Panc1 (cell line): ENCODE measurements around the gene MTAP. TPM values are rescaled to one million over a fixed set of nuclear protein-coding genes. Genes with fewer than 3 reads are reported as not detected.

Experiments
- ATAC-seq: fragments of 200-7000 bp; cut with Tn5 transposase; 2 replicates; pipeline ENCODE4 v1.9.1; 2020; ENCODE audit warnings: mild to moderate bottlenecking, moderate library complexity
- BruUV-seq: library from RNA; stranded (reverse); fragments of 400-500 nt; replicated peaks from 2 replicates; lab custom pipeline; 2021; lab: Mats Ljungman, UMichigan
- CTCF ChIA-PET: fragments of 300-600 bp; sonication (Branson Sonifier 250); formaldehyde crosslinking; loops from one replicate; lab custom pipeline; 2022; ENCODE audit warnings: antibody characterized with exemption; lab: Charles Lee
- POLR2A ChIA-PET: fragments of 300-600 bp; sonication (Branson Sonifier 250); formaldehyde crosslinking; loops from one replicate; lab custom pipeline; 2022; ENCODE audit warnings: antibody characterized with exemption; lab: Charles Lee
- DNase-seq: peaks from one replicate; pipeline ENCODE4 v3.0.0-alpha.2; 2010; ENCODE audit warnings: low read depth, low spot score
- H3K27ac ChIP-seq: 2 replicates; pipeline ENCODE4 v1.5.1; 2011; ENCODE audit warnings: mild to moderate bottlenecking, low read length, inconsistent platforms
- H3K27me3 ChIP-seq: fragments of 200-500 bp; sonication (Bioruptor generic); 2 replicates; pipeline ENCODE4 v1.6.0; 2014; ENCODE audit warnings: low read length, inconsistent platforms; ENCODE audit not compliant: control insufficient read depth, insufficient read depth
- H3K36me3 ChIP-seq: fragments of 200-500 bp; sonication (Bioruptor generic); 2 replicates; pipeline ENCODE4 v1.5.1; 2014; ENCODE audit warnings: inconsistent platforms, mild to moderate bottlenecking, low read length, moderate library complexity; ENCODE audit not compliant: control insufficient read depth, insufficient read depth
- H3K4me1 ChIP-seq: 2 replicates; pipeline ENCODE4 v1.5.1; 2011; ENCODE audit warnings: inconsistent platforms, mild to moderate bottlenecking, low read length, moderate library complexity; ENCODE audit not compliant: control insufficient read depth, insufficient read depth
- H3K4me3 ChIP-seq, 2 experiments: 2 replicates each; pipeline ENCODE4 v1.5.1; 2011 to 2012; ENCODE audit warnings: low read depth in 2 of 2, low read length in 2 of 2, mild to moderate bottlenecking in 2 of 2, inconsistent platforms in 1 of 2, moderate library complexity in 1 of 2
- H3K9me3 ChIP-seq: fragments of 200-500 bp; sonication (Bioruptor generic); 2 replicates; pipeline ENCODE4 v1.5.1; 2014; ENCODE audit warnings: low read depth, mild to moderate bottlenecking, inconsistent platforms, low read length, moderate library complexity; ENCODE audit not compliant: control insufficient read depth, insufficient read depth
- POLR2AphosphoS5 ChIP-seq: IDR thresholded peaks from 2 replicates; pipeline ENCODE4 v1.6.1; 2012; ENCODE audit warnings: mild to moderate bottlenecking, low read depth, low read length, moderate library complexity
- SIN3A ChIP-seq: IDR thresholded peaks from 2 replicates; pipeline ENCODE4 v1.6.1; 2012; ENCODE audit warnings: low read depth, mild to moderate bottlenecking, low read length, moderate library complexity, borderline replicate concordance; ENCODE audit not compliant: insufficient read depth
- TCF7L2 ChIP-seq: IDR thresholded peaks from 2 replicates; pipeline ENCODE4 v1.6.1; 2011; ENCODE audit warnings: mild to moderate bottlenecking, low read depth, low read length, inconsistent platforms
- in situ Hi-C: cut with HindIII; loops from 2 replicates; pipeline ENCODE4 v1.10.0; 2016; ENCODE audit warnings: low sequenced_read_pairs, low pct_unique_long_range_greater_than_20kb
- intact Hi-C: fragments of 100-400 bp; cut with micrococcal nuclease; formaldehyde crosslinking; loops from one replicate; pipeline ENCODE4 v1.10.0; 2022; ENCODE audit not compliant: unreplicated experiment
- total RNA-seq: library from RNA; stranded (reverse); gene quantifications from one replicate; pipeline ENCODE4 v1.2.1, GENCODE V29; 2021; ENCODE audit not compliant: unreplicated experiment
- TF ChIP-seq, protein P1 (sequence below): fragments of 450-650 bp; IDR thresholded peaks from 2 replicates; pipeline ENCODE4 v1.5.1; 2017; ENCODE audit warnings: mild to moderate bottlenecking
- TF ChIP-seq, protein P2 (sequence below), 2 experiments: IDR thresholded peaks; 2 replicates each; pipeline ENCODE4 v1.6.1; 2011 to 2012; ENCODE audit warnings: low read depth in 2 of 2, control low read depth in 1 of 2, low read length in 1 of 2, mild to moderate bottlenecking in 1 of 2, moderate library complexity in 1 of 2; ENCODE audit not compliant: insufficient read depth in 1 of 2

MTAP gene
- total RNA-seq, 1 experiment from 2014 or later, result 9.6 TPM

DNA sequence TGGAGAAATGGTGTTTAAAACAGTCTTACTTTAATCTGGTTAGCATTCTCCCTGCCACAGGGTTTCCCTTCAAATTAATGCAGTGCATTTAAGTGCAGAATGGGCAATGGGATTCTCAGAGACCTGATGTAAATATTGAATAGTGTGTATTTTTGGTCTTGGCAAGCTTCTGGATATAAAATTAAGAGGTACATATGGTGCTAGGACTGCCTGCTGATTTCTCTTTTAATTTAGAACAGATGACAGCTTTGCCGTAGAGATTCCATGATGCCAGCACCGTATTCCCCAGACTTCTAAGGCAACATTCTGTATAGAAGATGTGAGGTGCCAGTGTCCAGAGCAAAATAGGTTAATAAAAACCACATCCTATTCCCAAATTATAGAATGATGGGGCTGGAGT is 1.9 kb downstream of the MTAP start:
- CTCF ChIA-PET, result no interaction called here
- in situ Hi-C loops, result no loop called here
- Histone ChIP-seq H3K27ac (peak overlapping the region; percentile 96), H3K27me3 (no peaks in the 10 kb centered on the region), H3K9me3 (no peaks in the 10 kb centered on the region), H3K36me3 (peaks cover 14% of the 10 kb centered on the region; the same call in 1 of the 2 replicates), H3K4me1 (peaks cover 17% of the 10 kb centered on the region), H3K4me3 (peak overlapping the region; percentile 78 to 94)
- intact Hi-C loops, result no loop called here
- TF ChIP-seq, protein P1, sequence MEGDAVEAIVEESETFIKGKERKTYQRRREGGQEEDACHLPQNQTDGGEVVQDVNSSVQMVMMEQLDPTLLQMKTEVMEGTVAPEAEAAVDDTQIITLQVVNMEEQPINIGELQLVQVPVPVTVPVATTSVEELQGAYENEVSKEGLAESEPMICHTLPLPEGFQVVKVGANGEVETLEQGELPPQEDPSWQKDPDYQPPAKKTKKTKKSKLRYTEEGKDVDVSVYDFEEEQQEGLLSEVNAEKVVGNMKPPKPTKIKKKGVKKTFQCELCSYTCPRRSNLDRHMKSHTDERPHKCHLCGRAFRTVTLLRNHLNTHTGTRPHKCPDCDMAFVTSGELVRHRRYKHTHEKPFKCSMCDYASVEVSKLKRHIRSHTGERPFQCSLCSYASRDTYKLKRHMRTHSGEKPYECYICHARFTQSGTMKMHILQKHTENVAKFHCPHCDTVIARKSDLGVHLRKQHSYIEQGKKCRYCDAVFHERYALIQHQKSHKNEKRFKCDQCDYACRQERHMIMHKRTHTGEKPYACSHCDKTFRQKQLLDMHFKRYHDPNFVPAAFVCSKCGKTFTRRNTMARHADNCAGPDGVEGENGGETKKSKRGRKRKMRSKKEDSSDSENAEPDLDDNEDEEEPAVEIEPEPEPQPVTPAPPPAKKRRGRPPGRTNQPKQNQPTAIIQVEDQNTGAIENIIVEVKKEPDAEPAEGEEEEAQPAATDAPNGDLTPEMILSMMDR, result no peak
- TF ChIP-seq, protein P2, sequence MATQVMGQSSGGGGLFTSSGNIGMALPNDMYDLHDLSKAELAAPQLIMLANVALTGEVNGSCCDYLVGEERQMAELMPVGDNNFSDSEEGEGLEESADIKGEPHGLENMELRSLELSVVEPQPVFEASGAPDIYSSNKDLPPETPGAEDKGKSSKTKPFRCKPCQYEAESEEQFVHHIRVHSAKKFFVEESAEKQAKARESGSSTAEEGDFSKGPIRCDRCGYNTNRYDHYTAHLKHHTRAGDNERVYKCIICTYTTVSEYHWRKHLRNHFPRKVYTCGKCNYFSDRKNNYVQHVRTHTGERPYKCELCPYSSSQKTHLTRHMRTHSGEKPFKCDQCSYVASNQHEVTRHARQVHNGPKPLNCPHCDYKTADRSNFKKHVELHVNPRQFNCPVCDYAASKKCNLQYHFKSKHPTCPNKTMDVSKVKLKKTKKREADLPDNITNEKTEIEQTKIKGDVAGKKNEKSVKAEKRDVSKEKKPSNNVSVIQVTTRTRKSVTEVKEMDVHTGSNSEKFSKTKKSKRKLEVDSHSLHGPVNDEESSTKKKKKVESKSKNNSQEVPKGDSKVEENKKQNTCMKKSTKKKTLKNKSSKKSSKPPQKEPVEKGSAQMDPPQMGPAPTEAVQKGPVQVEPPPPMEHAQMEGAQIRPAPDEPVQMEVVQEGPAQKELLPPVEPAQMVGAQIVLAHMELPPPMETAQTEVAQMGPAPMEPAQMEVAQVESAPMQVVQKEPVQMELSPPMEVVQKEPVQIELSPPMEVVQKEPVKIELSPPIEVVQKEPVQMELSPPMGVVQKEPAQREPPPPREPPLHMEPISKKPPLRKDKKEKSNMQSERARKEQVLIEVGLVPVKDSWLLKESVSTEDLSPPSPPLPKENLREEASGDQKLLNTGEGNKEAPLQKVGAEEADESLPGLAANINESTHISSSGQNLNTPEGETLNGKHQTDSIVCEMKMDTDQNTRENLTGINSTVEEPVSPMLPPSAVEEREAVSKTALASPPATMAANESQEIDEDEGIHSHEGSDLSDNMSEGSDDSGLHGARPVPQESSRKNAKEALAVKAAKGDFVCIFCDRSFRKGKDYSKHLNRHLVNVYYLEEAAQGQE (IDR thresholded peaks at IDR 0.05; ENCODE audit: insufficient read depth in 1 of 2, low read depth in 2 of 2, low read length in 1 of 2), result no peak
- TF ChIP-seq TCF7L2, result no peak
- TF ChIP-seq POLR2AphosphoS5, result no peak
- TF ChIP-seq SIN3A, result no peak
- DNase-seq (no peak), ATAC-seq (no peak)
- no TSS peak for BruUV-seq
- POLR2A ChIA-PET, result no interaction called here

GRCh38 chr9:21804791-21805190 is 2.4 kb downstream of the MTAP start:
- H3K4me1 ChIP-seq, result peaks cover 17% of the 10 kb centered on the region
- no peaks in the 10 kb centered on the region for H3K9me3 ChIP-seq
- intact Hi-C loops, result no loop called here
- H3K4me3 ChIP-seq, result peak overlapping the region; percentile 78 to 94
- peak overlapping the region; percentile 3; the same call in 1 of the 2 replicates for H3K27ac ChIP-seq
- no peaks in the 10 kb centered on the region for H3K27me3 ChIP-seq
- peaks cover 14% of the 10 kb centered on the region; the same call in 1 of the 2 replicates for H3K36me3 ChIP-seq
- no TSS peak for BruUV-seq
- TF ChIP-seq, protein P1, result no peak
- no peak for TF ChIP-seq SIN3A
- TF ChIP-seq, protein P2 (IDR thresholded peaks at IDR 0.05; ENCODE audit: insufficient read depth in 1 of 2, low read depth in 2 of 2, low read length in 1 of 2), result no peak
- TF ChIP-seq TCF7L2, result no peak
- TF ChIP-seq POLR2AphosphoS5, result no peak
- no peak for DNase-seq
- ChIA-PET CTCF (no interaction called here), POLR2A (no interaction called here)
- ATAC-seq, result no peak
- in situ Hi-C loops, result no loop called here
